ENCODE results near the gene ZNF608. TPM values are rescaled to one million over a fixed set of nuclear protein-coding genes. Genes with fewer than 3 reads are reported as not detected.

Gene ZNF608
- total RNA-seq, 1 experiment from 2014 or later: 13.1 TPM

- DNase-seq (ENCODE audit: low read depth in 1 of 2, low spot score in 2 of 2): no peak
- no peaks in the 10 kb centered on the region for H3K36me3 ChIP-seq
- H3K4me1 ChIP-seq (replicated peaks): peaks cover 4% of the 10 kb centered on the region
- H3K27me3 ChIP-seq (replicated peaks): no peaks in the 10 kb centered on the region
- H3K27ac ChIP-seq: no peak overlapping the region
- H3K9me3 ChIP-seq (replicated peaks): no peaks in the 10 kb centered on the region
- H3K4me3 ChIP-seq: no peak overlapping the region
Measured at GRCh38 chr5:124725040-124725434, 21.4 kb downstream of the ZNF608 start.

GRCh38 chr5:124724357-124725039 is 21.9 kb downstream of the ZNF608 start:
- no peaks in the 10 kb centered on the region for H3K9me3 ChIP-seq (replicated peaks)
- H3K4me1 ChIP-seq (replicated peaks): no peaks in the 10 kb centered on the region
- H3K27ac ChIP-seq: no peak overlapping the region
- H3K36me3 ChIP-seq: no peaks in the 10 kb centered on the region
- H3K27me3 ChIP-seq (replicated peaks): no peaks in the 10 kb centered on the region
- DNase-seq (ENCODE audit: low read depth in 1 of 2, low spot score in 2 of 2): no peak
- no peak overlapping the region for H3K4me3 ChIP-seq

- Histone ChIP-seq H3K4me1 (replicated peaks) (no peaks in the 10 kb centered on the region), H3K9me3 (replicated peaks) (no peaks in the 10 kb centered on the region), H3K4me3 (no peak overlapping the region), H3K27ac (no peak overlapping the region), H3K36me3 (no peaks in the 10 kb centered on the region), H3K27me3 (replicated peaks) (no peaks in the 10 kb centered on the region)
- DNase-seq (ENCODE audit: low read depth in 1 of 2, low spot score in 2 of 2): no peak
Measured at GRCh38 chr5:124721229-124721735, 25.2 kb downstream of the ZNF608 start.

GRCh38 chr5:124720593-124720992 is 25.8 kb downstream of the ZNF608 start:
- no peak for DNase-seq (ENCODE audit: low read depth in 1 of 2, low spot score in 2 of 2)
- Histone ChIP-seq H3K4me1 (replicated peaks) (no peaks in the 10 kb centered on the region), H3K9me3 (replicated peaks) (no peaks in the 10 kb centered on the region), H3K4me3 (no peak overlapping the region), H3K27me3 (replicated peaks) (no peaks in the 10 kb centered on the region), H3K36me3 (no peaks in the 10 kb centered on the region), H3K27ac (no peak overlapping the region)

GRCh38 chr5:124719113-124719967 is 27.1 kb downstream of the ZNF608 start:
- H3K27ac ChIP-seq: no peak overlapping the region
- H3K4me3 ChIP-seq: no peak overlapping the region
- DNase-seq (ENCODE audit: low read depth in 1 of 2, low spot score in 2 of 2): no peak
- H3K9me3 ChIP-seq (replicated peaks): no peaks in the 10 kb centered on the region
- no peaks in the 10 kb centered on the region for H3K4me1 ChIP-seq (replicated peaks)
- no peaks in the 10 kb centered on the region for H3K27me3 ChIP-seq (replicated peaks)
- no peaks in the 10 kb centered on the region for H3K36me3 ChIP-seq

GRCh38 chr5:124718380-124718789 is 28.1 kb downstream of the ZNF608 start:
- Histone ChIP-seq H3K36me3 (no peaks in the 10 kb centered on the region), H3K27me3 (replicated peaks) (no peaks in the 10 kb centered on the region), H3K4me1 (replicated peaks) (no peaks in the 10 kb centered on the region), H3K9me3 (replicated peaks) (no peaks in the 10 kb centered on the region), H3K4me3 (no peak overlapping the region), H3K27ac (no peak overlapping the region)
- no peak for DNase-seq (ENCODE audit: low read depth in 1 of 2, low spot score in 2 of 2)

GRCh38 chr5:124716169-124716568 is 30.3 kb downstream of the ZNF608 start:
- no peaks in the 10 kb centered on the region for H3K9me3 ChIP-seq (replicated peaks)
- no peak overlapping the region for H3K4me3 ChIP-seq
- no peaks in the 10 kb centered on the region for H3K36me3 ChIP-seq

GRCh38 chr5:124714910-124715309 is 31.5 kb downstream of the ZNF608 start:
- H3K4me3 ChIP-seq: no peak overlapping the region
- H3K27ac ChIP-seq: no peak overlapping the region
- no peak for DNase-seq (ENCODE audit: low read depth in 1 of 2, low spot score in 2 of 2)
- H3K9me3 ChIP-seq (replicated peaks): no peaks in the 10 kb centered on the region
- H3K27me3 ChIP-seq (replicated peaks): no peaks in the 10 kb centered on the region
- H3K36me3 ChIP-seq: no peaks in the 10 kb centered on the region
- H3K4me1 ChIP-seq (replicated peaks): no peaks in the 10 kb centered on the region

More at GRCh38 chr5:124716169-124716568, 30.3 kb downstream of the ZNF608 start:
- H3K4me1 ChIP-seq (replicated peaks): no peaks in the 10 kb centered on the region
- DNase-seq (ENCODE audit: low read depth in 1 of 2, low spot score in 2 of 2): no peak
- H3K27me3 ChIP-seq (replicated peaks): no peaks in the 10 kb centered on the region
- no peak overlapping the region for H3K27ac ChIP-seq

- H3K9me3 ChIP-seq (replicated peaks): no peaks in the 10 kb centered on the region
- no peak for DNase-seq (ENCODE audit: low read depth in 1 of 2, low spot score in 2 of 2)
- no peak overlapping the region for H3K4me3 ChIP-seq
- H3K36me3 ChIP-seq: no peaks in the 10 kb centered on the region
- H3K4me1 ChIP-seq (replicated peaks): no peaks in the 10 kb centered on the region
- no peak overlapping the region for H3K27ac ChIP-seq
- no peaks in the 10 kb centered on the region for H3K27me3 ChIP-seq (replicated peaks)
Measured at GRCh38 chr5:124713595-124713994, 32.8 kb downstream of the ZNF608 start.

- H3K4me1 ChIP-seq (replicated peaks): no peaks in the 10 kb centered on the region
- H3K36me3 ChIP-seq: no peaks in the 10 kb centered on the region
- no peak for DNase-seq (ENCODE audit: low read depth in 1 of 2, low spot score in 2 of 2)
- H3K27ac ChIP-seq: no peak overlapping the region
- H3K9me3 ChIP-seq (replicated peaks): no peaks in the 10 kb centered on the region
- H3K4me3 ChIP-seq: no peak overlapping the region
- no peaks in the 10 kb centered on the region for H3K27me3 ChIP-seq (replicated peaks)
Measured at GRCh38 chr5:124712731-124713305, 33.6 kb downstream of the ZNF608 start.

- Histone ChIP-seq H3K9me3 (replicated peaks) (no peaks in the 10 kb centered on the region), H3K27ac (no peak overlapping the region)
Measured at GRCh38 chr5:124708086-124708485, 38.4 kb downstream of the ZNF608 start.

GRCh38 chr5:124707520-124707919 is 38.9 kb downstream of the ZNF608 start:
- no peak overlapping the region for H3K27ac ChIP-seq
- no peaks in the 10 kb centered on the region for H3K36me3 ChIP-seq
- H3K9me3 ChIP-seq (replicated peaks): no peaks in the 10 kb centered on the region
- H3K4me1 ChIP-seq (replicated peaks): peaks cover 12% of the 10 kb centered on the region
- no peak overlapping the region for H3K4me3 ChIP-seq
- no peak for DNase-seq (ENCODE audit: low read depth in 1 of 2, low spot score in 2 of 2)
- H3K27me3 ChIP-seq (replicated peaks): no peaks in the 10 kb centered on the region

More at GRCh38 chr5:124708086-124708485, 38.4 kb downstream of the ZNF608 start:
- H3K36me3 ChIP-seq: no peaks in the 10 kb centered on the region
- DNase-seq (ENCODE audit: low read depth in 1 of 2, low spot score in 2 of 2): no peak
- no peak overlapping the region for H3K4me3 ChIP-seq
- H3K27me3 ChIP-seq (replicated peaks): no peaks in the 10 kb centered on the region
- H3K4me1 ChIP-seq (replicated peaks): peaks cover 10% of the 10 kb centered on the region

- no peak overlapping the region for H3K27ac ChIP-seq
- no peaks in the 10 kb centered on the region for H3K36me3 ChIP-seq
- peaks cover 13% of the 10 kb centered on the region for H3K4me1 ChIP-seq (replicated peaks)
- no peak overlapping the region for H3K4me3 ChIP-seq
- no peaks in the 10 kb centered on the region for H3K9me3 ChIP-seq (replicated peaks)
- DNase-seq (ENCODE audit: low read depth in 1 of 2, low spot score in 2 of 2): peak in 1 of 2 experiments; percentile 33
- no peaks in the 10 kb centered on the region for H3K27me3 ChIP-seq (replicated peaks)
Measured at GRCh38 chr5:124706729-124707361, 39.6 kb downstream of the ZNF608 start.
